ENCODE data around the gene NEDD4L. TPM values are rescaled to one million over a fixed set of nuclear protein-coding genes. Genes with fewer than 3 reads are reported as not detected.
A peak's percentile ranks its signal among the peaks of the same experiment; 100 is the strongest.

NEDD4L gene
- polyA plus RNA-seq, 6 donors from 2014 or later = 3.2 to 5.8 (median 3.5) TPM

- Mint-ChIP-seq H3K36me3 (peaks cover 0 to under 1% of the 10 kb centered on the region in 2 donors), H3K4me1 (no peaks in the 10 kb centered on the region), H3K27ac (no peak overlapping the region), H3K4me3 (no peak overlapping the region), H3K9me3 (no peaks in the 10 kb centered on the region), H3K27me3 (no peaks in the 10 kb centered on the region)
- DNase-seq = no peak
- no peak for ATAC-seq (ENCODE audit: low read depth in 2 of 2)
Observed at GRCh38 chr18:58398648-58399398, 354.8 kb downstream of the NEDD4L start.

GRCh38 chr18:58400331-58400870 lies 356.4 kb downstream of the NEDD4L start:
- DNase-seq (no peak), ATAC-seq (ENCODE audit: low read depth in 2 of 2) (no peak)
- Mint-ChIP-seq H3K36me3 (no peaks in the 10 kb centered on the region), H3K4me3 (no peak overlapping the region), H3K27ac (peak overlapping the region in 1 of 6 donors; percentile 37), H3K4me1 (no peaks in the 10 kb centered on the region), H3K27me3 (no peaks in the 10 kb centered on the region), H3K9me3 (no peaks in the 10 kb centered on the region)

- Mint-ChIP-seq H3K4me1 (no peaks in the 10 kb centered on the region), H3K27ac (no peak overlapping the region), H3K36me3 (no peaks in the 10 kb centered on the region), H3K27me3 (no peaks in the 10 kb centered on the region), H3K4me3 (no peak overlapping the region), H3K9me3 (no peaks in the 10 kb centered on the region)
- DNase-seq (no peak), ATAC-seq (ENCODE audit: low read depth in 2 of 2) (no peak)
Observed at GRCh38 chr18:58401191-58401590, 357.2 kb downstream of the NEDD4L start.

- H3K36me3 Mint-ChIP-seq = no peaks in the 10 kb centered on the region
- H3K4me3 Mint-ChIP-seq = no peak overlapping the region
- H3K27me3 Mint-ChIP-seq = no peaks in the 10 kb centered on the region
- ATAC-seq (ENCODE audit: low read depth in 2 of 2) (no peak), DNase-seq (no peak)
- no peak overlapping the region for H3K27ac Mint-ChIP-seq
- no peaks in the 10 kb centered on the region for H3K9me3 Mint-ChIP-seq
- no peaks in the 10 kb centered on the region for H3K4me1 Mint-ChIP-seq
Observed at GRCh38 chr18:58402247-58402646, 358.2 kb downstream of the NEDD4L start.

- no peaks in the 10 kb centered on the region for H3K9me3 Mint-ChIP-seq
- H3K4me1 Mint-ChIP-seq = no peaks in the 10 kb centered on the region
- no peaks in the 10 kb centered on the region for H3K36me3 Mint-ChIP-seq
- no peak for DNase-seq
- H3K4me3 Mint-ChIP-seq = no peak overlapping the region
- no peak overlapping the region for H3K27ac Mint-ChIP-seq
- ATAC-seq (ENCODE audit: low read depth in 2 of 2) = no peak
- no peaks in the 10 kb centered on the region for H3K27me3 Mint-ChIP-seq
Observed at GRCh38 chr18:58402951-58403702, 359.1 kb downstream of the NEDD4L start.

- no peaks in the 10 kb centered on the region for H3K9me3 Mint-ChIP-seq
- H3K27me3 Mint-ChIP-seq = no peaks in the 10 kb centered on the region
- no peaks in the 10 kb centered on the region for H3K4me1 Mint-ChIP-seq
- no peak overlapping the region for H3K27ac Mint-ChIP-seq
- no peak for DNase-seq
- no peak overlapping the region for H3K4me3 Mint-ChIP-seq
- no peaks in the 10 kb centered on the region for H3K36me3 Mint-ChIP-seq
- no peak for ATAC-seq (ENCODE audit: low read depth in 2 of 2)
Observed at GRCh38 chr18:58403799-58404455, 359.9 kb downstream of the NEDD4L start.

- Mint-ChIP-seq H3K4me1 (no peaks in the 10 kb centered on the region), H3K4me3 (no peak overlapping the region), H3K27ac (no peak overlapping the region), H3K27me3 (no peaks in the 10 kb centered on the region), H3K36me3 (no peaks in the 10 kb centered on the region), H3K9me3 (no peaks in the 10 kb centered on the region)
- DNase-seq (no peak), ATAC-seq (ENCODE audit: low read depth in 2 of 2) (no peak)
Observed at GRCh38 chr18:58405107-58405898, 361.3 kb downstream of the NEDD4L start.

- Mint-ChIP-seq H3K4me3 (no peak overlapping the region), H3K9me3 (no peaks in the 10 kb centered on the region), H3K27ac (no peak overlapping the region), H3K27me3 (no peaks in the 10 kb centered on the region), H3K4me1 (no peaks in the 10 kb centered on the region), H3K36me3 (no peaks in the 10 kb centered on the region)
- DNase-seq (no peak), ATAC-seq (ENCODE audit: low read depth in 2 of 2) (no peak)
Observed at GRCh38 chr18:58407263-58407648, 363.2 kb downstream of the NEDD4L start.

- no peaks in the 10 kb centered on the region for H3K9me3 Mint-ChIP-seq
- no peak overlapping the region for H3K27ac Mint-ChIP-seq
- no peak for DNase-seq
- ATAC-seq (ENCODE audit: low read depth in 2 of 2) = no peak
- no peaks in the 10 kb centered on the region for H3K4me1 Mint-ChIP-seq
- H3K27me3 Mint-ChIP-seq = no peaks in the 10 kb centered on the region
- H3K4me3 Mint-ChIP-seq = peak overlapping the region in 1 of 8 donors; percentile 4
- H3K36me3 Mint-ChIP-seq = no peaks in the 10 kb centered on the region
Observed at GRCh38 chr18:58407649-58408407, 363.8 kb downstream of the NEDD4L start.

- Mint-ChIP-seq H3K4me1 (no peaks in the 10 kb centered on the region), H3K4me3 (no peak overlapping the region), H3K36me3 (no peaks in the 10 kb centered on the region), H3K9me3 (no peaks in the 10 kb centered on the region), H3K27ac (no peak overlapping the region), H3K27me3 (no peaks in the 10 kb centered on the region)
- DNase-seq (no peak), ATAC-seq (ENCODE audit: low read depth in 2 of 2) (no peak)
Observed at GRCh38 chr18:58408665-58409064, 364.6 kb downstream of the NEDD4L start.

GRCh38 chr18:58409802-58410445 lies 365.9 kb downstream of the NEDD4L start:
- Mint-ChIP-seq H3K27me3 (no peaks in the 10 kb centered on the region), H3K4me3 (no peak overlapping the region), H3K9me3 (no peaks in the 10 kb centered on the region), H3K36me3 (no peaks in the 10 kb centered on the region), H3K4me1 (no peaks in the 10 kb centered on the region), H3K27ac (no peak overlapping the region)
- ATAC-seq (ENCODE audit: low read depth in 2 of 2) = no peak
- DNase-seq = no peak

GRCh38 chr18:58411323-58411722 lies 367.3 kb downstream of the NEDD4L start:
- no peaks in the 10 kb centered on the region for H3K9me3 Mint-ChIP-seq
- DNase-seq (no peak), ATAC-seq (ENCODE audit: low read depth in 2 of 2) (no peak)
- no peak overlapping the region for H3K4me3 Mint-ChIP-seq
- H3K4me1 Mint-ChIP-seq = no peaks in the 10 kb centered on the region
- no peaks in the 10 kb centered on the region for H3K27me3 Mint-ChIP-seq
- H3K27ac Mint-ChIP-seq = no peak overlapping the region
- no peaks in the 10 kb centered on the region for H3K36me3 Mint-ChIP-seq

All from naive B cell (primary cell).